Ishikawa (cell line): Measurements from ENCODE around the gene SDHB.

ENCODE experiments used
- CEBPB ChIP-seq: IDR thresholded peaks from 2 replicates; pipeline ENCODE4 v1.6.1; 2012
- EP300 ChIP-seq: IDR thresholded peaks from 2 replicates; pipeline ENCODE4 v1.6.1; 2012; ENCODE audit warnings: borderline replicate concordance
- FOXM1 ChIP-seq: IDR thresholded peaks from 2 replicates; pipeline ENCODE4 v1.6.1; 2012; ENCODE audit warnings: low read depth, borderline replicate concordance
- RAD21 ChIP-seq: IDR thresholded peaks from 2 replicates; pipeline ENCODE4 v1.6.1; 2012; ENCODE audit warnings: low read depth
- YY1 ChIP-seq: IDR thresholded peaks from 2 replicates; pipeline ENCODE4 v1.6.1; 2012; ENCODE audit warnings: low read depth
- TF ChIP-seq, protein P1 (sequence below): IDR thresholded peaks from 2 replicates; pipeline ENCODE4 v1.6.1; 2012; ENCODE audit warnings: low read depth, mild to moderate bottlenecking
- TF ChIP-seq, protein P2 (sequence below): IDR thresholded peaks from 2 replicates; pipeline ENCODE4 v1.6.1; 2012

DNA sequence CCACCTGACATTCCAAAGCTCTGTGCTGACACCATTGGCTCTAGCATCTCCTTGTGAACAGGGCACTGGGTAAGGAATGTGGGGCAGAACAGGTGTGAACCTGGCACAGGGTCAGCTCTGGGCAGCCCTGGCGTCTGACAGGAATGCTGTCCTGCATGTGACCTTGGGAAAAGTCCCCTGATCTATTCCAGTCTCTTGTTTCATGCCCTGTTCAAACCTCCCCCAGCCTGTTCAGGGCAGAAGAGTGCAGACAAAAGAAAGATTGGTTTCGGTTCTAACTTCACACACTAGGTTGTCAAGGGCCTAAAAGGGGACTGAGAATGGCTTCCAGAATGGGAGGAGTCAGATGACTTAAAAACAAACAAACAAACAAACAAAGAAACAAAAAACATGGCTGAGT, 27.6 kb upstream of the SDHB start:
- peak; percentile 33; the same call in 1 of the 2 replicates for TF ChIP-seq EP300
- TF ChIP-seq FOXM1: no peak
- TF ChIP-seq RAD21: no peak
- TF ChIP-seq, protein P1, sequence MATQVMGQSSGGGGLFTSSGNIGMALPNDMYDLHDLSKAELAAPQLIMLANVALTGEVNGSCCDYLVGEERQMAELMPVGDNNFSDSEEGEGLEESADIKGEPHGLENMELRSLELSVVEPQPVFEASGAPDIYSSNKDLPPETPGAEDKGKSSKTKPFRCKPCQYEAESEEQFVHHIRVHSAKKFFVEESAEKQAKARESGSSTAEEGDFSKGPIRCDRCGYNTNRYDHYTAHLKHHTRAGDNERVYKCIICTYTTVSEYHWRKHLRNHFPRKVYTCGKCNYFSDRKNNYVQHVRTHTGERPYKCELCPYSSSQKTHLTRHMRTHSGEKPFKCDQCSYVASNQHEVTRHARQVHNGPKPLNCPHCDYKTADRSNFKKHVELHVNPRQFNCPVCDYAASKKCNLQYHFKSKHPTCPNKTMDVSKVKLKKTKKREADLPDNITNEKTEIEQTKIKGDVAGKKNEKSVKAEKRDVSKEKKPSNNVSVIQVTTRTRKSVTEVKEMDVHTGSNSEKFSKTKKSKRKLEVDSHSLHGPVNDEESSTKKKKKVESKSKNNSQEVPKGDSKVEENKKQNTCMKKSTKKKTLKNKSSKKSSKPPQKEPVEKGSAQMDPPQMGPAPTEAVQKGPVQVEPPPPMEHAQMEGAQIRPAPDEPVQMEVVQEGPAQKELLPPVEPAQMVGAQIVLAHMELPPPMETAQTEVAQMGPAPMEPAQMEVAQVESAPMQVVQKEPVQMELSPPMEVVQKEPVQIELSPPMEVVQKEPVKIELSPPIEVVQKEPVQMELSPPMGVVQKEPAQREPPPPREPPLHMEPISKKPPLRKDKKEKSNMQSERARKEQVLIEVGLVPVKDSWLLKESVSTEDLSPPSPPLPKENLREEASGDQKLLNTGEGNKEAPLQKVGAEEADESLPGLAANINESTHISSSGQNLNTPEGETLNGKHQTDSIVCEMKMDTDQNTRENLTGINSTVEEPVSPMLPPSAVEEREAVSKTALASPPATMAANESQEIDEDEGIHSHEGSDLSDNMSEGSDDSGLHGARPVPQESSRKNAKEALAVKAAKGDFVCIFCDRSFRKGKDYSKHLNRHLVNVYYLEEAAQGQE: no peak
- TF ChIP-seq, protein P2, sequence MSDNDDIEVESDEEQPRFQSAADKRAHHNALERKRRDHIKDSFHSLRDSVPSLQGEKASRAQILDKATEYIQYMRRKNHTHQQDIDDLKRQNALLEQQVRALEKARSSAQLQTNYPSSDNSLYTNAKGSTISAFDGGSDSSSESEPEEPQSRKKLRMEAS: peak; percentile 12; the same call in 1 of the 2 replicates
- no peak for TF ChIP-seq YY1
- no peak for TF ChIP-seq CEBPB
